Neuron (in vitro differentiated cells): ENCODE results near the gene AHRR.

ENCODE experiments used
- H2AFZ ChIP-seq: one replicate; pipeline ENCODE4 v1.6.1; 2013; ENCODE audit warnings: low read depth, mild to moderate bottlenecking, inconsistent platforms, low read length, moderate library complexity
- H3K27me3 ChIP-seq: one replicate; pipeline ENCODE4 v1.6.1; 2013; ENCODE audit warnings: low read length; ENCODE audit not compliant: insufficient read depth
- H3K36me3 ChIP-seq: one replicate; pipeline ENCODE4 v1.6.1; 2013; ENCODE audit warnings: low read length; ENCODE audit not compliant: insufficient read depth
- H3K4me1 ChIP-seq: one replicate; pipeline ENCODE4 v1.6.1; 2013; ENCODE audit warnings: low read length; ENCODE audit not compliant: insufficient read depth
- H3K4me3 ChIP-seq: 2 replicates; pipeline ENCODE4 v1.5.1; 2013; ENCODE audit warnings: mild to moderate bottlenecking, low read length, moderate library complexity
- H3K9me3 ChIP-seq: one replicate; pipeline ENCODE4 v1.6.1; 2013; ENCODE audit warnings: low read length

The AHRR gene

DNA sequence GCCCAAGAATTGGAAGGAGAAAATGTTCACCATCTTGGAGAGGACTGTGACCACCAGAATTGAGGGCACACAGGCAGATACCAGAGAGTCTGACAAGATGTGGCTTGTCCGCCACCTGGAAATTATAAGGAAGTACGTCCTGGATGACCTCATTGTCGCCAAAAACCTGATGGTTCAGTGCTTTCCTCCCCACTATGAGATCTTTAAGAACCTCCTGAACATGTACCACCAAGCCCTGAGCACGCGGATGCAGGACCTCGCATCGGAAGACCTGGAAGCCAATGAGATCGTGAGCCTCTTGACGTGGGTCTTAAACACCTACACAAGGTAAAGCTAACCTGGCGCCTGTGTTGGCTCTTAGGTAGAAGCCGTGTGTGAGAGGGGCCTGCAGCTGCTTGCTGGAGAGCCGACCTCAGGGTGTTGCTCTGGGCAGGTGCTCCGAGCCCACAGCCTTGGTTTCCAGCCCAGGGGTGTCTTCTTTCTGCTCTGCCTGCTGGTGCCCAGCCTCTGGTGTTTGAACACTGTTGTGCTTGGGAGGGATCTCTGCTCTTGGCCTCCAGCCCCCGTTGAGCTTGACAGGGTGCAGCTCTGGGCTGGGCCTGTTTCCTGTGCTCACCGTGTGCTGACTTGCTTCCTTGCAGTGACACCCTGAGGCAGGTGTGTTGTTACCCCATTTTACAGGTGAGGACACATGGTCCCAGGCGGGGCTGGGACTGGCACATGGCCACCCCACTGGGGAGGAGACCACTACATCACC lies 132.4 kb downstream of the AHRR start:
- Histone ChIP-seq H2AFZ (no peak overlapping the region), H3K4me1 (no peaks in the 10 kb centered on the region), H3K27me3 (no peaks in the 10 kb centered on the region), H3K4me3 (no peak overlapping the region), H3K9me3 (peaks cover 24% of the 10 kb centered on the region), H3K36me3 (peaks cover 83% of the 10 kb centered on the region)

DNA sequence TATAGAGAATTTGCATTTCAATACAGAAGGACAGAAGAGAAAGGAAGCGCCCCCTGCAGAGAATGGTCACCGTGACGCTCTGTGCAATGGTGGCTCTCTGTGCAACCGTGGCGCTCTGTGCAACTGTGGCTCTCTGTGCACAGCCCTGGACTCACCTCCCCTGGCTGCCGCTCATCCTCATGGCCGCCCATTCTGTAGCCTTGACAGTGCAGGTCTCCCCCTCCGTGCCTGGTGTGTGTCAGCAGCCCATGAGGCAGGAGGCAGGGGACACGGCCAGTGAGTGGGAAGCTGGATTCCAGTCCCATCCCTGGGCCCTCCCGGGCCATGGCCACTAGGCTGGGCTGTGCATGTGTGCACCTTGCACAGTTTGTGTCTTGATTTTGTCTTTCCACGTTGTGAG lies 133.4 kb downstream of the AHRR start:
- H3K36me3 ChIP-seq = peaks cover 79% of the 10 kb centered on the region

DNA sequence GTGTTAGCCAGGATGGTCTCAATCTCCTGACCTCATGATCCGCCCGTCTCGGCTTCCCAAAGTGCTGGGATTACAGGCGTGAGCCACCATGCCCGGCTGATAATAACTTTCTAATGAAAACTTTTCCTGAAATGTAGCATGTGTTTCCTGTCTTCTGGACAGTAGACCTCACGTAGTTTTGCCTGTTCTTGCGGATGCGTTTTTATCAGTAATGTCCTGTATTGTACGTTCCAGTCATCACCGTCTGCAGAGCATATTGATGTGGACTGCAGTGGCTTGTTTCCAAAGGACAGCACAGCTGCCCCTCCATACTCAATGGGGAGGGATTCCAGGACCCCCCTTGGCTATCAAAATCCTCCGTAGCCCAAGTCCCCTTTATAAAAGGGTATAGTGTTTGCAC lies 134.3 kb downstream of the AHRR start:
- Histone ChIP-seq H2AFZ (no peak overlapping the region), H3K9me3 (peaks cover 22% of the 10 kb centered on the region), H3K4me3 (no peak overlapping the region), H3K27me3 (no peaks in the 10 kb centered on the region), H3K4me1 (no peaks in the 10 kb centered on the region), H3K36me3 (peaks cover 80% of the 10 kb centered on the region)

More for the DNA sequence above, 133.4 kb downstream of the AHRR start:
- H3K4me3 ChIP-seq = no peak overlapping the region
- H3K27me3 ChIP-seq = no peaks in the 10 kb centered on the region
- H2AFZ ChIP-seq = no peak overlapping the region
- peaks cover 24% of the 10 kb centered on the region for H3K9me3 ChIP-seq
- no peaks in the 10 kb centered on the region for H3K4me1 ChIP-seq

- Histone ChIP-seq H3K36me3 (peaks cover 74% of the 10 kb centered on the region), H3K9me3 (peaks cover 20% of the 10 kb centered on the region), H2AFZ (no peak overlapping the region), H3K4me1 (no peaks in the 10 kb centered on the region), H3K27me3 (no peaks in the 10 kb centered on the region), H3K4me3 (no peak overlapping the region)
These were observed 135.1 kb downstream of the AHRR start for GRCh38 chr5:456351-457194.

DNA sequence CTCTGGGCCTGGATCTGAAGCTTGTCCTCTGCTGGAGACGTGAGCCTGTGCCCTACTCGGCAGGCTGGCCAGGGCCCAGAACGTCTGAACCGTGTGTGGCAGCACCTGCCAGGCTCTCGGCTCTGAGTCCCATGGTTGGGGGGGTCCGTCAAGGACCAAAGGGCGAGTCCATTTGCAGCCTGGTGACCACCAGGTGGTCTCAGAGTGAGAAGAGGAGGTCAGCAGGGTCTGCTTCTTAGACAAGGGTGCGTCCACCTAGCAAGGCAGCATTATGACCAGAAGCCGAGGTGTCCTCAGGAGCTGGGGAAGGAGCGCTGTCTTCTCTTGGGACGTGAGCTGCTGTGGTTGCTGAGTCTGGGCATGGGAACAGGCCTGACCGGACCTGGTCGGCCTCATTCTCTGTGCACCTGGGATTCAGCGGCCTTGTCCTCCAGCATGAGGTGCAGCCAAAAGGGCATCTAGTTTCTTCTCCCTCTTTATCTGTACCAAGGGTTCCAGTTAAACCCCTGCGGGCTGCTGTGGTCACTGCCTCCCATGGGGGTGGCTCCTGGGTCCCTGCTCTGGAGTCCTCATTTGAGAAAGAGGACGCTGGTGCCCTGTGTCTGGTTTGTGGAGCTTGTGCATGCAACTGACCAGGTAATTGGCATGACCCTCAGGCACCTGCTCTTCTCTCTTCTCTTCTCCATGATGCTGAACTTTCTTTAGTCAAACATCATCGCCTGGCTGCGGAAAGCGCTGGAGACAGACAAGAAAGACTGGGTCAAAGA lies 135.9 kb downstream of the AHRR start:
- Histone ChIP-seq H2AFZ (no peak overlapping the region), H3K27me3 (no peaks in the 10 kb centered on the region), H3K9me3 (peaks cover 15% of the 10 kb centered on the region), H3K4me1 (no peaks in the 10 kb centered on the region), H3K4me3 (no peak overlapping the region), H3K36me3 (peaks cover 79% of the 10 kb centered on the region)

GRCh38 chr5:458547-459353 lies 137.2 kb downstream of the AHRR start:
- Histone ChIP-seq H3K4me3 (no peak overlapping the region), H2AFZ (no peak overlapping the region), H3K9me3 (peaks cover 5% of the 10 kb centered on the region), H3K36me3 (peaks cover 75% of the 10 kb centered on the region), H3K4me1 (no peaks in the 10 kb centered on the region), H3K27me3 (no peaks in the 10 kb centered on the region)

DNA sequence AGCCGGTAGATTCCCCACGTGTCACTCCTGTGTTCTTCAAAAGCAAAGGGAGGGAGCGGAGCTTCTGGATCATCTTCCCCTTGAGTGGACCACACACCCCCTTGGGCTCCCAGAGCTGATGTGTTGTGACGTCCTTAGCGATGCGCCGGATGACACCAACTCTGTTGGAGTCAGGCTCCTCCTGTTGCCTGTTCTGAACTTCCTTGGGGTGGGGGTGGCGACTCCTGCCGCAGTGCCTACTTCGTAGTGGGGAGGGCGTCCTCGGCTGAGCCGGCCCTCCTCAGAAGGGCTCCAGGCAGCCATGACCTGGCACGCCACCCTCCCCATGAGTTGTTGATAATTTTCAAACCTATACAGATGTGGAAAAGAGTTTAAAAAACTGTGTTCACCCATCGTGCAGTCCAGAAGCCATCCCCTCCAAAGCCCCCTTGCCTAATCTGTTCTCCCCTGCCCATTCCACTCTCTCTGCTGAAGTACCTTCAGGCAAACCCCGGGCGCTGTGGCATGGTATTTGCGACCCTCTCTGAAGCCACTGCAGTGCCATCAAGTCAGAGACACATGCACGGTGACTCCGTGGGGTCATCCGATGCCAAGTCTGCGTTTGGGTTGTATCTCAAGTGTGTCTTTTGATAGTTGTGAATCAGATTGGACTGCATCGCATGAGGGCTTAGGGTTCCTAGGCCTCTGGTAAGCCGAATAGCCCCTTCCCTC lies 138.2 kb downstream of the AHRR start:
- no peak overlapping the region for H2AFZ ChIP-seq
- H3K27me3 ChIP-seq = no peaks in the 10 kb centered on the region
- H3K36me3 ChIP-seq = peaks cover 74% of the 10 kb centered on the region
- H3K9me3 ChIP-seq = peaks cover 4% of the 10 kb centered on the region
- no peak overlapping the region for H3K4me3 ChIP-seq
- no peaks in the 10 kb centered on the region for H3K4me1 ChIP-seq

- H3K36me3 ChIP-seq = peaks cover 75% of the 10 kb centered on the region
- H3K27me3 ChIP-seq = no peaks in the 10 kb centered on the region
- H3K4me3 ChIP-seq = no peak overlapping the region
- no peak overlapping the region for H2AFZ ChIP-seq
- no peaks in the 10 kb centered on the region for H3K4me1 ChIP-seq
- no peaks in the 10 kb centered on the region for H3K9me3 ChIP-seq
These were observed 138.7 kb downstream of the AHRR start for GRCh38 chr5:460273-460625.

DNA sequence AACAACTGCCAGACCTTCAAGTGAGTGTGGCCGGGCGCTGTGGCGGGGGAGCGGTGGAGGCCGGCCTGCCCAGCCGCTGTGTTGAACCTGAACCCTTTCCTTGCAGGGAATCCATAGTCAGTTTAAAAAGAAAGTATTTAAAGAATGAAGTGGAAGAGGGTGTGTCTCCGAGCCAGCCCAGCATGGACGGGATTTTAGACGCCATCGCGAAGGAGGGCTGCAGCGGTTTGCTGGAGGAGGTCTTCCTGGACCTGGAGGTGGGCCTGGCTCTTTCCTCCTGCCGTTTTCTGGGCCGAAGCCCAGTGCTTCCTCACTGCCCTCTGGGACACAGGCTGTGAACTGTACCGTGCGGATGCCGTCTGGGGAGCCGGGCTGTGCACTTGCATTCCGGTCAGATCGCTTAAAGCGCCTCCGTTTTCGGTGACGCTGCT lies 140.6 kb downstream of the AHRR start:
- H3K36me3 ChIP-seq = peaks cover 77% of the 10 kb centered on the region
- no peak overlapping the region for H2AFZ ChIP-seq
- H3K4me1 ChIP-seq = no peaks in the 10 kb centered on the region
- no peaks in the 10 kb centered on the region for H3K27me3 ChIP-seq
- no peaks in the 10 kb centered on the region for H3K9me3 ChIP-seq
- H3K4me3 ChIP-seq = no peak overlapping the region

- Histone ChIP-seq H3K36me3 (peaks cover 66% of the 10 kb centered on the region), H3K27me3 (no peaks in the 10 kb centered on the region), H3K4me3 (no peak overlapping the region), H3K4me1 (no peaks in the 10 kb centered on the region), H3K9me3 (no peaks in the 10 kb centered on the region), H2AFZ (no peak overlapping the region)
These were observed 141.8 kb downstream of the AHRR start for GRCh38 chr5:463301-463700.

DNA sequence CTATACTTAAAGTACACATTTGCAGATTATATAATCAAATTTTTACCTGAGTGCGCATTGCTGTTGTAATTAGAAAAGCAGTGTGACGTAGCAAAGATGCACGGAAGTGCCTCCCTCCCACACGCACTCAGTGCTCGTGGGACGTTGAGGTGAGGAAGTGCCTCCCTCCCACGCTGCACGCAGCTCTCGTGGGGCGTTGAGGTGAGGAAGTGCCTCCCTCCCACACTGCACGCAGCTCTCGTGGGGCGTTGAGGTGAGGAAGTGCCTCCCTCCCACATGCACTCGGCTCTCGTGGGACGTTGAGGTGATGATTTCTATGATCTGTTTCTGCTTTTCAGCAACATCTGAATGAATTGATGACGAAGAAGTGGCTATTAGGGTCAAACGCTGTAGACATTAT lies 142.4 kb downstream of the AHRR start:
- Histone ChIP-seq H3K4me3 (no peak overlapping the region), H3K27me3 (no peaks in the 10 kb centered on the region), H2AFZ (no peak overlapping the region), H3K4me1 (no peaks in the 10 kb centered on the region), H3K36me3 (peaks cover 61% of the 10 kb centered on the region), H3K9me3 (no peaks in the 10 kb centered on the region)

GRCh38 chr5:464446-464842 lies 142.9 kb downstream of the AHRR start:
- no peaks in the 10 kb centered on the region for H3K9me3 ChIP-seq
- no peaks in the 10 kb centered on the region for H3K4me1 ChIP-seq
- H3K27me3 ChIP-seq = no peaks in the 10 kb centered on the region
- peaks cover 61% of the 10 kb centered on the region for H3K36me3 ChIP-seq
- H3K4me3 ChIP-seq = no peak overlapping the region
- H2AFZ ChIP-seq = no peak overlapping the region
